Activated T-helper 1 cell treated with anti-CD3 and anti-CD28 coated beads, Interleukin-12 subunit alpha, Interleukin-12 subunit beta, Interleukin-2, Interleukin-4 antibody, amounts not matched to agents 30 ng/mL and 10 ng/mL and 1 ng/mL, durations not matched to agents 14 hours and 24 hours and 36 hours (primary cell): Measurements from ENCODE around the gene NOXRED1. TPM values are rescaled to one million over a fixed set of nuclear protein-coding genes. Genes with fewer than 3 reads are reported as not detected.

Experiments used
- DNase-seq: peaks from one replicate; pipeline ENCODE4 v3.0.0; 2021; ENCODE audit warnings: low spot score
- H3K27ac Mint-ChIP-seq: one replicate; pipeline ENCODE4 v1.8.0; 2021; ENCODE audit warnings: mild to moderate bottlenecking, mixed read lengths
- H3K27me3 Mint-ChIP-seq: one replicate; pipeline ENCODE4 v1.8.0; 2022; ENCODE audit warnings: mild to moderate bottlenecking, moderate library complexity, mixed read lengths; ENCODE audit not compliant: insufficient read depth
- H3K36me3 Mint-ChIP-seq: one replicate; pipeline ENCODE4 v1.8.0; 2021; ENCODE audit warnings: low read depth, mixed read lengths
- H3K4me1 Mint-ChIP-seq: one replicate; pipeline ENCODE4 v1.8.0; 2021; ENCODE audit warnings: low read depth, mixed read lengths
- H3K4me3 Mint-ChIP-seq: one replicate; pipeline ENCODE4 v1.8.0; 2021; ENCODE audit warnings: mild to moderate bottlenecking, moderate library complexity, mixed read lengths
- H3K9me3 Mint-ChIP-seq: one replicate; pipeline ENCODE4 v1.8.0; 2021; ENCODE audit warnings: mixed read lengths
- intact Hi-C: fragments of 100-400 bp; cut with micrococcal nuclease; formaldehyde crosslinking; loops from one replicate; pipeline ENCODE4 v1.15.1; 2024
- total RNA-seq: library from RNA; stranded (reverse); gene quantifications from 2 replicates; pipeline ENCODE4 v1.2.3, GENCODE V29; 2022

The NOXRED1 gene
- total RNA-seq, result 0.18 and 0.91 TPM in 2 replicates

- no peaks in the 10 kb centered on the region for H3K4me1 Mint-ChIP-seq
- DNase-seq, result no peak
These were observed at the start of gene NOXRED1 for GRCh38 chr14:77423423-77423822. TSS of gene NOXRED1 (minus strand) at chr14:77423523. CDS start at chr14:77422889, 634 bp downstream.

GRCh38 chr14:77470224-77470870, 47.0 kb upstream of the NOXRED1 start:
- no peak overlapping the region for H3K27ac Mint-ChIP-seq
- no peaks in the 10 kb centered on the region for H3K4me1 Mint-ChIP-seq
- DNase-seq, result no peak
- peaks cover 3% of the 10 kb centered on the region for H3K27me3 Mint-ChIP-seq
- intact Hi-C loops, result no loop called here
- H3K4me3 Mint-ChIP-seq, result no peak overlapping the region
- peaks cover 25% of the 10 kb centered on the region for H3K36me3 Mint-ChIP-seq
- no peaks in the 10 kb centered on the region for H3K9me3 Mint-ChIP-seq

More at GRCh38 chr14:77423423-77423822, at the start of gene NOXRED1:
- Mint-ChIP-seq H3K27me3 (no peaks in the 10 kb centered on the region), H3K9me3 (peaks cover 11% of the 10 kb centered on the region), H3K36me3 (peaks cover 39% of the 10 kb centered on the region), H3K27ac (no peak within 1 kb of the TSS), H3K4me3 (no peak within 1 kb of the TSS)
- intact Hi-C loops, result no loop called here

GRCh38 chr14:77469539-77469938, 46.2 kb upstream of the NOXRED1 start:
- H3K4me1 Mint-ChIP-seq, result no peaks in the 10 kb centered on the region
- peaks cover 3% of the 10 kb centered on the region for H3K27me3 Mint-ChIP-seq
- intact Hi-C loops, result no loop called here
- H3K9me3 Mint-ChIP-seq, result no peaks in the 10 kb centered on the region
- no peak overlapping the region for H3K27ac Mint-ChIP-seq
- H3K36me3 Mint-ChIP-seq, result peaks cover 33% of the 10 kb centered on the region
- no peak overlapping the region for H3K4me3 Mint-ChIP-seq
- DNase-seq, result no peak

GRCh38 chr14:77469067-77469505, 45.8 kb upstream of the NOXRED1 start:
- intact Hi-C loops, result no loop called here
- Mint-ChIP-seq H3K27ac (no peak overlapping the region), H3K4me1 (no peaks in the 10 kb centered on the region), H3K9me3 (no peaks in the 10 kb centered on the region), H3K4me3 (no peak overlapping the region), H3K36me3 (peaks cover 36% of the 10 kb centered on the region), H3K27me3 (no peaks in the 10 kb centered on the region)
- DNase-seq, result no peak

GRCh38 chr14:77467801-77468200, 44.5 kb upstream of the NOXRED1 start:
- Mint-ChIP-seq H3K4me1 (no peaks in the 10 kb centered on the region), H3K9me3 (no peaks in the 10 kb centered on the region), H3K27me3 (no peaks in the 10 kb centered on the region), H3K36me3 (peaks cover 42% of the 10 kb centered on the region), H3K27ac (no peak overlapping the region), H3K4me3 (no peak overlapping the region)
- intact Hi-C loops, result no loop called here
- DNase-seq, result no peak

- H3K27ac Mint-ChIP-seq, result peak overlapping the region; percentile 83
- DNase-seq, result peak; percentile 51
These were observed 35.9 kb upstream of the NOXRED1 start for GRCh38 chr14:77459072-77459723.

GRCh38 chr14:77458249-77458950, 35.1 kb upstream of the NOXRED1 start:
- peak; percentile 32 for DNase-seq
- Mint-ChIP-seq H3K4me3 (peak overlapping the region; percentile 100), H3K9me3 (no peaks in the 10 kb centered on the region), H3K27me3 (no peaks in the 10 kb centered on the region), H3K27ac (peak overlapping the region; percentile 100), H3K36me3 (peaks cover 38% of the 10 kb centered on the region), H3K4me1 (peaks cover 29% of the 10 kb centered on the region)
- intact Hi-C loops, result loop anchor here (2.0 to 10.0 kb wide), 3 partner anchors 40 to 496 kb away; partner anchors contain the start of gene ISM2

More at GRCh38 chr14:77459072-77459723, 35.9 kb upstream of the NOXRED1 start:
- Mint-ChIP-seq H3K36me3 (peaks cover 42% of the 10 kb centered on the region), H3K4me1 (peaks cover 29% of the 10 kb centered on the region), H3K9me3 (no peaks in the 10 kb centered on the region), H3K4me3 (peak overlapping the region; percentile 100), H3K27me3 (no peaks in the 10 kb centered on the region)
- intact Hi-C loops, result loop anchor here (1.0 to 10.0 kb wide), 4 partner anchors 40 to 497 kb away; partner anchors contain the start of gene ISM2

GRCh38 chr14:77457522-77458248, 34.4 kb upstream of the NOXRED1 start, which contains the start of the genes AHSA1 and VIPAS39:
TSS of gene AHSA1 (plus strand) at chr14:77458093. CDS start at chr14:77458190, 97 bp downstream.
TSS of gene VIPAS39 (minus strand) at chr14:77457601. CDS start at chr14:77454102, 3,499 bp downstream.
- peak within 1 kb of the TSS; percentile 100 for H3K27ac Mint-ChIP-seq
- intact Hi-C loops, result loop anchor here (1.0 to 10.0 kb wide), 13 partner anchors 41 to 1305 kb away; partner anchors contain the start of genes ADCK1, ALKBH1, CIPC and GSTZ1
- H3K4me3 Mint-ChIP-seq, result peak within 1 kb of the TSS; percentile 100
- no peaks in the 10 kb centered on the region for H3K9me3 Mint-ChIP-seq
- no peaks in the 10 kb centered on the region for H3K27me3 Mint-ChIP-seq
- peaks cover 36% of the 10 kb centered on the region for H3K36me3 Mint-ChIP-seq
- peaks cover 29% of the 10 kb centered on the region for H3K4me1 Mint-ChIP-seq
- peak; percentile 92 for DNase-seq

GRCh38 chr14:77457115-77457521, 33.8 kb upstream of the NOXRED1 start:
- no peak for DNase-seq
- intact Hi-C loops, result loop anchor here (1.0 to 10.0 kb wide), 12 partner anchors 80 to 1304 kb away; partner anchors contain the start of genes ADCK1, ALKBH1, CIPC and GSTZ1
- no peaks in the 10 kb centered on the region for H3K27me3 Mint-ChIP-seq
- H3K4me3 Mint-ChIP-seq, result peak overlapping the region; percentile 100
- H3K36me3 Mint-ChIP-seq, result peaks cover 31% of the 10 kb centered on the region
- H3K4me1 Mint-ChIP-seq, result peaks cover 29% of the 10 kb centered on the region
- H3K9me3 Mint-ChIP-seq, result no peaks in the 10 kb centered on the region
- H3K27ac Mint-ChIP-seq, result peak overlapping the region; percentile 100

- peak overlapping the region; percentile 100 for H3K4me3 Mint-ChIP-seq
- H3K36me3 Mint-ChIP-seq, result peaks cover 26% of the 10 kb centered on the region
- H3K27ac Mint-ChIP-seq, result no peak overlapping the region
- H3K27me3 Mint-ChIP-seq, result no peaks in the 10 kb centered on the region
- peaks cover 29% of the 10 kb centered on the region for H3K4me1 Mint-ChIP-seq
- DNase-seq, result no peak
- intact Hi-C loops, result loop anchor here (2.0 to 10.0 kb wide), 4 partner anchors 421 to 1303 kb away; no protein-coding TSS in a partner anchor
- H3K9me3 Mint-ChIP-seq, result no peaks in the 10 kb centered on the region
These were observed 32.8 kb upstream of the NOXRED1 start for GRCh38 chr14:77455966-77456640.

- Mint-ChIP-seq H3K4me3 (no peak overlapping the region), H3K9me3 (no peaks in the 10 kb centered on the region)
These were observed 18.9 kb upstream of the NOXRED1 start for GRCh38 chr14:77442196-77442595.

More at GRCh38 chr14:77442196-77442595, 18.9 kb upstream of the NOXRED1 start:
- intact Hi-C loops, result no loop called here
- Mint-ChIP-seq H3K36me3 (peaks cover 18% of the 10 kb centered on the region), H3K27me3 (no peaks in the 10 kb centered on the region), H3K27ac (no peak overlapping the region), H3K4me1 (no peaks in the 10 kb centered on the region)
- no peak for DNase-seq
